ENCODE results near the gene SHISA5. TPM values are rescaled to one million over a fixed set of nuclear protein-coding genes. Genes with fewer than 3 reads are reported as not detected.
"Not testable (repeated sequence)": the region's sequence is repeated elsewhere in the genome, so short reads cannot be mapped to it uniquely, and the experiment has no call there.

Gene SHISA5
- total RNA-seq, 1 donor from 2014 or later: 231 TPM

DNA sequence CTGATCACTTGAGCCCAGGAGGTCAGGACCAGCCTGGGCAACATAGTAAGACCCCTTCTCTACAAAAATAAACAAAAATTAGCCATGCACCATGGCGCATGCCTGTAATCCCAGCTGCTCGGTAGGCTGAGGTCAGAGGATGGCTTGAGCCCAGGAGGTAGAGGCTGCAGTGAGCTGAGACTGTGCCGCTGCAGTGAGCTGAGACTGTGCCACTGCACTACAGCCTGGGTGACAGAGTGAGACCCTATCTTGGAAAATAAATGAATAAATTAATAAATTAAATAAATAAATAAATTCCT, 10.8 kb downstream of the SHISA5 start:
- no peak for DNase-seq (ENCODE audit: low read depth)
- Histone ChIP-seq H3K27me3 (ENCODE audit: control insufficient read depth, insufficient read depth, low read length) (no peaks in the 10 kb centered on the region), H3K36me3 (ENCODE audit: control insufficient read depth, insufficient read depth, low read length) (no peaks in the 10 kb centered on the region), H3K4me3 (ENCODE audit: low read depth, low read length) (no peak overlapping the region)
- TF ChIP-seq, protein P1, sequence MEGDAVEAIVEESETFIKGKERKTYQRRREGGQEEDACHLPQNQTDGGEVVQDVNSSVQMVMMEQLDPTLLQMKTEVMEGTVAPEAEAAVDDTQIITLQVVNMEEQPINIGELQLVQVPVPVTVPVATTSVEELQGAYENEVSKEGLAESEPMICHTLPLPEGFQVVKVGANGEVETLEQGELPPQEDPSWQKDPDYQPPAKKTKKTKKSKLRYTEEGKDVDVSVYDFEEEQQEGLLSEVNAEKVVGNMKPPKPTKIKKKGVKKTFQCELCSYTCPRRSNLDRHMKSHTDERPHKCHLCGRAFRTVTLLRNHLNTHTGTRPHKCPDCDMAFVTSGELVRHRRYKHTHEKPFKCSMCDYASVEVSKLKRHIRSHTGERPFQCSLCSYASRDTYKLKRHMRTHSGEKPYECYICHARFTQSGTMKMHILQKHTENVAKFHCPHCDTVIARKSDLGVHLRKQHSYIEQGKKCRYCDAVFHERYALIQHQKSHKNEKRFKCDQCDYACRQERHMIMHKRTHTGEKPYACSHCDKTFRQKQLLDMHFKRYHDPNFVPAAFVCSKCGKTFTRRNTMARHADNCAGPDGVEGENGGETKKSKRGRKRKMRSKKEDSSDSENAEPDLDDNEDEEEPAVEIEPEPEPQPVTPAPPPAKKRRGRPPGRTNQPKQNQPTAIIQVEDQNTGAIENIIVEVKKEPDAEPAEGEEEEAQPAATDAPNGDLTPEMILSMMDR (IDR thresholded peaks at IDR 0.05; ENCODE audit: insufficient read depth, low read length, poor library complexity, severe bottlenecking): no peak

GRCh38 chr3:48492461-48493202, 11.3 kb downstream of the SHISA5 start:
- TF ChIP-seq, protein P1 (IDR thresholded peaks at IDR 0.05; ENCODE audit: insufficient read depth, low read length, poor library complexity, severe bottlenecking): no peak
- Histone ChIP-seq H3K4me3 (ENCODE audit: low read depth, low read length) (no peak overlapping the region), H3K27me3 (ENCODE audit: control insufficient read depth, insufficient read depth, low read length) (no peaks in the 10 kb centered on the region), H3K36me3 (ENCODE audit: control insufficient read depth, insufficient read depth, low read length) (no peaks in the 10 kb centered on the region)
- no peak for DNase-seq (ENCODE audit: low read depth)

- no peaks in the 10 kb centered on the region for H3K36me3 ChIP-seq (ENCODE audit: control insufficient read depth, insufficient read depth, low read length)
- TF ChIP-seq, protein P1 (IDR thresholded peaks at IDR 0.05; ENCODE audit: insufficient read depth, low read length, poor library complexity, severe bottlenecking): no peak
- no peaks in the 10 kb centered on the region for H3K27me3 ChIP-seq (ENCODE audit: control insufficient read depth, insufficient read depth, low read length)
- H3K4me3 ChIP-seq (ENCODE audit: low read depth, low read length): no peak overlapping the region
- DNase-seq (ENCODE audit: low read depth): no peak
These were observed 17.0 kb downstream of the SHISA5 start for GRCh38 chr3:48486952-48487351.

DNA sequence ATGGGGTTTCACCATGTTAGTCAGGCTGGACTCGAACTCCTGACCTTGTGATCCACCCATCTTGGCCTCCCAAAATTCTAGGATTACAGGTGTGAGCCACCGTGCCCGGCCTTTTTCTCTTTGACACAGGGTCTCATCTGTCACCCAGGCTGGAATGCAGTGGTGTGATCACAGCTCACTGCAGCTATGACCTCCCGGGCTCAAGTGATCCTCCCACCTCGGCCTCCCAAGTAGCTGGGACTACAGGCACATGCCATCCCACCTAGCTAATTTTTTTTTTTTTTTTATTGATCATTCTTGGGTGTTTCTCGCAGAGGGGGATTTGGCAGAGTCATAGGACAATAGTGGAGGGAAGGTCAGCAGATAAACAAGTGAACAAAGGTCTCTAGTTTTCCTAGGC, 21.2 kb downstream of the SHISA5 start:
- not testable (repeated sequence) for DNase-seq (ENCODE audit: low read depth); H3K36me3 ChIP-seq (ENCODE audit: control insufficient read depth, insufficient read depth, low read length); H3K27me3 ChIP-seq (ENCODE audit: control insufficient read depth, insufficient read depth, low read length); H3K4me3 ChIP-seq (ENCODE audit: low read depth, low read length)

- not testable (repeated sequence) for H3K36me3 ChIP-seq (ENCODE audit: control insufficient read depth, insufficient read depth, low read length); H3K27me3 ChIP-seq (ENCODE audit: control insufficient read depth, insufficient read depth, low read length); DNase-seq (ENCODE audit: low read depth); H3K4me3 ChIP-seq (ENCODE audit: low read depth, low read length)
These were observed 23.1 kb downstream of the SHISA5 start for GRCh38 chr3:48480891-48481290.

- TF ChIP-seq, protein P1 (IDR thresholded peaks at IDR 0.05; ENCODE audit: insufficient read depth, low read length, poor library complexity, severe bottlenecking): no peak
- H3K4me3 ChIP-seq (ENCODE audit: low read depth, low read length): no peak overlapping the region
- DNase-seq (ENCODE audit: low read depth): no peak
- no peaks in the 10 kb centered on the region for H3K27me3 ChIP-seq (ENCODE audit: control insufficient read depth, insufficient read depth, low read length)
- H3K36me3 ChIP-seq (ENCODE audit: control insufficient read depth, insufficient read depth, low read length): no peaks in the 10 kb centered on the region
These were observed 25.1 kb downstream of the SHISA5 start for GRCh38 chr3:48478626-48479555.
